GM19463 (cell line): ENCODE data around the gene KDM4B.
"Not testable (repeated sequence)": the region's sequence is repeated elsewhere in the genome, so short reads cannot be mapped to it uniquely, and the experiment has no call there.

Source experiments
- ATAC-seq: cut with Tn5 transposase; IDR thresholded peaks from one replicate; pipeline ENCODE4 v1.9.1; 2021; ENCODE audit warnings: mild to moderate bottlenecking, moderate library complexity; ENCODE audit not compliant: unreplicated experiment

Gene KDM4B

DNA sequence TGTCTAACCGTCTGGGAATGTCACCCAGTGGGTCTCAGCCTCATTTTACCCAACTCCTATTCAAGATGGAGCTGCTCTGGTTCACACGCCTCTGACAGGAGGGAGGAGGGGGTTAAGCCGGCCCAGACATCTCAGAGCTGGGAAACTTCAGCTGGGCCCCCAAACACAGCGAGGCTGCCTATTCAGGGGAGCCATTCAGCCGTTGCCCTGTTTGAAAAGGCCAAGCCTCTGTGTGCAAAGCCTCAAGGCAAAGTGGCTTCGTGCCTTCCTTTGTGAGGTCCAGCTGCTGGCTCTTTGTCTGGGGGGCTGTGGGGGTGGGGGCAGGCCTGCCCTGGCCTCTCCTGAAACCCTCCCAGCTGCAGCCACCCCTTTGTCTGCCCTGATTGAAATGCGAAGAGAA is 224.3 kb downstream of the KDM4B start:
- no peak for ATAC-seq

DNA sequence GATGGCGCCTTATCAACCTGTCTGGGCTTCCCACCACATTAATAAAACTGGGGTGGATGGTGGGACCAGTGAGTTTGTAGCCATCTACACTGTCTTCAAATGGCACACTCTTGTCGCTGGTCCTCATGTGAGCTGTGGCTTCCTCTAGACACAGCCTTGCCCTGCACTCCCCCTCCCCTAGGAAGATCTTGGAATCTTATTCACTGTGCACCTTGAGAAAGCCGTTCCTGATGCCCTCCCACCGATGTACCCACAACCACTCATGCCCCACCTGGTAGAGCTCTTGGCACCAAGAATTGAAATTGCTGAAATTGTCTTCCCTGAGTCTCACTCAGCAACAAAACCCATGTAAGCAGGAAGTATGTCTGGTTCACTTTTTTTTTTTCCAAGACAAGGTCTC is 225.7 kb downstream of the KDM4B start:
- no peak for ATAC-seq

DNA sequence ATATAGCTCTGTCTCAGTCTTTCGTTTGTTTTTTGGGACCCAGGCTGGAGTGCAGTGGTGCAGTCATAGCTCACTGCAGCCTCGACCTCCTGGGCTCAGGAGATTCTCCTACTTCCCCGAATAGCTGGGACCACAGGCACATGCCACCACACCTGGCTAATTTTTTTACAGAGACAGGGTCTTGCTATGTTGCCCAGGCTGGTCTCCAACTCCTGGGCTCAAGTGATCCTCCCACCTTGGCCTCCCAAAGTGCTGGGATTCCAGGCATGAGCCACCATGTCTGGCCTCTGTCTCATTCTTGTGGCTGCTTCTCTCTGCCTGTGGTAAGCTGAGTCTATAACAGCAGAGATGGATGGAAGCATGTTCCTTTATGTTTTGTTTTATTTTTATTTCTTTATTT is 226.7 kb downstream of the KDM4B start:
- not testable (repeated sequence) for ATAC-seq

DNA sequence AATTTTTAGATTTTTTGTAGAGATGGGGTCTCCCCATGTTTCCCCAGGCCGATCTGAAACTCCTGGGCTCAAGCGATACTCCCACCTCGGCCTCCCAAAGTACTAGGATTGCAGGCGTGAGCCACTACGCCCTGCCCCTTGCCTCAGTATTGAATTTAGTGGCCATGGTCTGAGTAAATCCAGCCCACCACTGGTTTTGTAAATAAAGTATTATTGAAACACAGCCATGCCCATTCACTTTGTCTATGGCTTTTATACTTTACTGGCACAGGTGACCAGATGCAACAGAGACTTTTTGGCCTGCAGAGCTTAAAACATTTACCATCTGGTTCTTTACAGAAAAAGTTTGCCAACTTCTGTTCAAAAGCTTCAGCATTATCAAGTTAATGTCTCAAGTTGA is 227.9 kb downstream of the KDM4B start:
- ATAC-seq, result no peak

DNA sequence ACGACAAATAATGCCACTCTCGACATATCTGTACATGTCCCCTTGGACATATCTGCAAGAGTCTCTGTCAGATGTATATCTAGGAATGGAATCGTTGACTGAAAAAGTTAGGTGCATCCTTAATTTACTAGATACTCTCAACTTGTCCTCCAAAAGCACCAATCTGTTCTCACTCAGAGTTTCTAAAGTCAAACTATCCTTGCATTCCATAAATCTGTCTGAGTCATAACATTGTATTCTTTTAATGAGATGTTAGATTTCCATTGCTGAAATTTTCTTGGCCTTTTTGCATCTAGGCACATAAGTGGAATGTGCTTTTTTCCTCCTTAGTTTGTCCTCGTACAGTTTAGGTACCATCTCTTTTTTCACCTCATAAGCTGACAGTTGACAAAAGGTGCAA is 231.9 kb downstream of the KDM4B start:
- no peak for ATAC-seq

DNA sequence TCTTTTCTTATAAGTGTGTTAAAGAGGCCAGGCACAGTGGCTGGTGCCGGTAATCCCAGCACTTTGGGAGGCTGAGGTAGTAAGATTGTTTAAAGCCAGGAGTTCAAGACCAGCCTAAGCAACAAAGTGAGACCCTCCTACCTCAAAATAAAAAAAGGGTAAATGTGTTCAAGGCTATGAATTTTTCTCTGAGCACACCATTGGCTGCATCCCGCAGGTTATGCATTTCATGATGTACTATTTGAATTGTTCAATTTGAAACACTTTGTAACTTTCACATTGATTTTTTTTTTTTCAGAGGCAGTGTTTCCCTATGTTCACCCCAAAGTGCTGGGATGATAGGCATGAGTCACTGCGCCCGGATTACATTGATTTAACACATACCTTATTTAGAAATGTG is 233.6 kb downstream of the KDM4B start:
- ATAC-seq, result no peak
